Lower lobe of right lung (tissue), 2 donors: ENCODE measurements around the gene PER1. TPM values are rescaled to one million over a fixed set of nuclear protein-coding genes. Genes with fewer than 3 reads are reported as not detected.
A peak's percentile ranks its signal among the peaks of the same experiment; 100 is the strongest.

ENCODE experiments used
- ATAC-seq, 2 donors: fragments of 200-7000 bp; cut with Tn5 transposase; one replicate each; pipeline ENCODE4 v1.9.1; 2020 to 2022; ENCODE audit warnings: mild to moderate bottlenecking in 2 of 2, moderate library complexity in 2 of 2
- DNase-seq: peaks from one replicate; pipeline ENCODE4 v3.0.0-alpha.2; 2020
- H3K27ac ChIP-seq: fragments of 200-600 bp; one replicate; pipeline ENCODE4 v1.8.0; 2022
- H3K27me3 ChIP-seq: fragments of 200-600 bp; one replicate; pipeline ENCODE4 v1.8.0; 2022; ENCODE audit warnings: low read depth
- H3K36me3 ChIP-seq: fragments of 200-600 bp; one replicate; pipeline ENCODE4 v1.8.0; 2022; ENCODE audit warnings: mild to moderate bottlenecking
- H3K4me1 ChIP-seq: fragments of 200-600 bp; one replicate; pipeline ENCODE4 v1.8.0; 2022
- H3K4me3 ChIP-seq: fragments of 200-600 bp; one replicate; pipeline ENCODE4 v1.8.0; 2022; ENCODE audit warnings: mild to moderate bottlenecking
- H3K9me3 ChIP-seq: fragments of 200-600 bp; one replicate; pipeline ENCODE4 v1.8.0; 2022
- intact Hi-C: fragments of 100-400 bp; cut with DNase I; formaldehyde crosslinking; loops from one replicate; pipeline ENCODE4 v1.11.0; 2022
- total RNA-seq: library from RNA; stranded (reverse); fragmentation: NEBNext Ultra II Directional; extraction: Animal tissue kit (Norgen Biotek cat#: 25700); gene quantifications from one replicate; pipeline ENCODE4 v1.2.1, GENCODE V29; 2021
- TF ChIP-seq, protein P1 (sequence below): fragments of 200-600 bp; IDR thresholded peaks from one replicate; pipeline ENCODE4 v1.8.0; 2022; ENCODE audit warnings: antibody characterized with exemption, mild to moderate bottlenecking
- donor health status: DM: no; HTN: yes; CAD: no; lungs with severe emphysema.

Gene PER1
- total RNA-seq, 1 donor from 2014 or later = 252 TPM

- Histone ChIP-seq H3K4me1 (peaks cover 31% of the 10 kb centered on the region), H3K27me3 (no peaks in the 10 kb centered on the region), H3K9me3 (no peaks in the 10 kb centered on the region), H3K4me3 (peak overlapping the region; percentile 39), H3K36me3 (peaks cover 42% of the 10 kb centered on the region), H3K27ac (peak overlapping the region; percentile 69)
- intact Hi-C loops = no loop called here
- no peak for DNase-seq
- TF ChIP-seq, protein P1, sequence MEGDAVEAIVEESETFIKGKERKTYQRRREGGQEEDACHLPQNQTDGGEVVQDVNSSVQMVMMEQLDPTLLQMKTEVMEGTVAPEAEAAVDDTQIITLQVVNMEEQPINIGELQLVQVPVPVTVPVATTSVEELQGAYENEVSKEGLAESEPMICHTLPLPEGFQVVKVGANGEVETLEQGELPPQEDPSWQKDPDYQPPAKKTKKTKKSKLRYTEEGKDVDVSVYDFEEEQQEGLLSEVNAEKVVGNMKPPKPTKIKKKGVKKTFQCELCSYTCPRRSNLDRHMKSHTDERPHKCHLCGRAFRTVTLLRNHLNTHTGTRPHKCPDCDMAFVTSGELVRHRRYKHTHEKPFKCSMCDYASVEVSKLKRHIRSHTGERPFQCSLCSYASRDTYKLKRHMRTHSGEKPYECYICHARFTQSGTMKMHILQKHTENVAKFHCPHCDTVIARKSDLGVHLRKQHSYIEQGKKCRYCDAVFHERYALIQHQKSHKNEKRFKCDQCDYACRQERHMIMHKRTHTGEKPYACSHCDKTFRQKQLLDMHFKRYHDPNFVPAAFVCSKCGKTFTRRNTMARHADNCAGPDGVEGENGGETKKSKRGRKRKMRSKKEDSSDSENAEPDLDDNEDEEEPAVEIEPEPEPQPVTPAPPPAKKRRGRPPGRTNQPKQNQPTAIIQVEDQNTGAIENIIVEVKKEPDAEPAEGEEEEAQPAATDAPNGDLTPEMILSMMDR = no peak
- ATAC-seq = no peak
Observed at GRCh38 chr17:8138374-8138671, 13.9 kb downstream of the PER1 start.

DNA sequence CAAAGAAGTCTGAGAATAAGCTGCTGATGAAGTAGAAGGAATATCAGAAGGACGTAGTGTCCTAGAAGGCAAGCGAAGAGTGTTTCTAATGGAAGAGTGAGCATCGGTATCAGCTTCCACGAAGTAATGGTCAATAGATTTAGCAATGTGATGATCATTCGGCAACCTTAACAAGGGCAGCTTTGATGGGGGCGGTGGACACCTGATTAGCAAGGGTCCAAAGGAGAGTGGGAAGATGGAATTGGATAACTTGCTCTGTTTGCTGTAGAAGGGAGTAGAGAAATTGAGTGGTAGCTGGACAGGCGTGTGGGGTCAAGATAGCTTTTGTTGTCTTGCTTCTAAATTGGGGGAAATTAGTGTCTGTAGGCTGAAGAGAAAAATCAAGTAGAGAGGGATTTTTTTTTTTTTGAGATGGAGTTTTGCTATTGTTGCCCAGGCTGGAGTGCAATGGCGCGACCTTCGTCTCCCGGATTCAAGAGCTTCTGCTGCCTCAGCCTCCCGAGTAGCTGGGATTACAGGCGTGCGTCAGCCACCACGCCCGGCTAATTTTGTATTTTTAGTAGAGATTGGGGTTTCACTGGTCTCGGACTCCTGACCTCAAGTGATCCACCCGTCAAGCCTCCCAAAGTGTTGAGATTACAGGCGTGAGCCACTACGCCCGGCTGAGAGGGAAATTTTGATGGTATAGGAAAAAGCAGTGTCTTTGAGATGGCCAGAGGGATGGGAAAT is 14.4 kb downstream of the PER1 start:
- H3K4me1 ChIP-seq = peaks cover 31% of the 10 kb centered on the region
- intact Hi-C loops = no loop called here
- H3K27ac ChIP-seq = peak overlapping the region; percentile 69
- TF ChIP-seq, protein P1 = no peak
- H3K9me3 ChIP-seq = no peaks in the 10 kb centered on the region
- H3K36me3 ChIP-seq = peaks cover 37% of the 10 kb centered on the region
- H3K27me3 ChIP-seq = no peaks in the 10 kb centered on the region
- ATAC-seq (no peak), DNase-seq (no peak)
- H3K4me3 ChIP-seq = peak overlapping the region; percentile 39

DNA sequence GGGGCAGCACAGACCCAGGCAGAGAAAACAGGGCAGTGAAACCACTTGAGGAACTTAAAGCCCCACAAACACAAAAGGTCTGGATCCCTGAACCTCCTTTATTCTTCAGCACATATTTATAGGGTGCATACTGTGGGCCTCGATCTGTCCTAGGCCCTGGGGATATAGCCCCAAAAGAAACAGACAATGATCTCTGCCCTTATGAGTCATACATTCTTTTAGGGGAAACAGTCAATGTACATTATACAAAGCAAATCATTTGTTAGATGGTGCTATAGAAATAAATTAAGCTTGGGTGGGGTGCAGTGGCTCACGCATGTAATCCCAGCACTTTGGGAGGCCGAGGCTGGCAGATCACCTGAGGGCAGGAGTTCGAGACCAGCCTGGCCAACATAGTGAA is 18.3 kb downstream of the PER1 start:
- Histone ChIP-seq H3K4me1 (peaks cover 8% of the 10 kb centered on the region), H3K27me3 (peaks cover 3% of the 10 kb centered on the region), H3K9me3 (no peaks in the 10 kb centered on the region), H3K27ac (no peak overlapping the region), H3K4me3 (no peak overlapping the region), H3K36me3 (no peaks in the 10 kb centered on the region)
- intact Hi-C loops = no loop called here
- TF ChIP-seq, protein P1 = no peak
- DNase-seq (no peak), ATAC-seq (no peak)

- Histone ChIP-seq H3K9me3 (no peaks in the 10 kb centered on the region), H3K4me1 (peaks cover 7% of the 10 kb centered on the region), H3K36me3 (no peaks in the 10 kb centered on the region), H3K27ac (no peak overlapping the region), H3K4me3 (no peak overlapping the region), H3K27me3 (peaks cover 8% of the 10 kb centered on the region)
- TF ChIP-seq, protein P1 = no peak
- intact Hi-C loops = no loop called here
- DNase-seq (no peak), ATAC-seq (peak in 1 of 2 donors; percentile 11)
Observed at GRCh38 chr17:8133399-8133798, 18.8 kb downstream of the PER1 start.

- intact Hi-C loops = no loop called here
- TF ChIP-seq, protein P1 = no peak
- Histone ChIP-seq H3K9me3 (no peaks in the 10 kb centered on the region), H3K4me1 (peaks cover 6% of the 10 kb centered on the region), H3K27ac (no peak overlapping the region), H3K27me3 (peaks cover 12% of the 10 kb centered on the region), H3K36me3 (no peaks in the 10 kb centered on the region), H3K4me3 (no peak overlapping the region)
- no peak for DNase-seq
- ATAC-seq = peak in 1 of 2 donors; percentile 25
Observed at GRCh38 chr17:8131844-8132441, 20.3 kb downstream of the PER1 start.
